H1 (cell line): ENCODE data around the gene ERAP2. TPM values are rescaled to one million over a fixed set of nuclear protein-coding genes. Genes with fewer than 3 reads are reported as not detected.

Experiments used
- CTCF ChIA-PET: fragments of 300-600 bp; sonication (Branson Sonifier 250); formaldehyde crosslinking; loops from one replicate; lab custom pipeline; 2021; ENCODE audit not compliant: partially characterized antibody; lab: Charles Lee
- POLR2A ChIA-PET: fragments of 300-600 bp; sonication (Branson Sonifier 250); formaldehyde crosslinking; loops from one replicate; lab custom pipeline; 2021; ENCODE audit warnings: inconsistent platforms; ENCODE audit not compliant: partially characterized antibody; lab: Charles Lee
- DNase-seq, 2 experiments: peaks; one replicate each; pipeline versions ENCODE4 v3.0.0 to v3.0.0-alpha.2; 2010 to 2022; ENCODE audit warnings: low spot score in 2 of 2, low read depth in 1 of 2, mixed read lengths in 1 of 2
- FAIRE-seq: peaks from 2 replicates; lab custom pipeline; 2011; peaks lifted over from hg19 to GRCh38; lab: Jason Lieb, UNC
- H2AFZ ChIP-seq: 2 replicates; pipeline ENCODE4 v1.8.1; 2012; ENCODE audit warnings: low read length, inconsistent platforms
- H2AK5ac ChIP-seq: 2 replicates; pipeline ENCODE4 v1.6.1; 2013; ENCODE audit warnings: low read depth, low read length
- H2BK120ac ChIP-seq: replicated peaks from 2 replicates; pipeline ENCODE3; 2013; ENCODE audit warnings: low read depth, low read length, inconsistent platforms
- H2BK12ac ChIP-seq: 2 replicates; pipeline ENCODE4 v1.6.1; 2013; ENCODE audit warnings: low read depth, low read length
- H2BK15ac ChIP-seq: 2 replicates; pipeline ENCODE4 v1.6.1; 2013; ENCODE audit warnings: low read length
- H2BK20ac ChIP-seq: 2 replicates; pipeline ENCODE4 v1.6.1; 2013; ENCODE audit warnings: low read length
- H2BK5ac ChIP-seq: 2 replicates; pipeline ENCODE4 v1.6.1; 2013; ENCODE audit warnings: low read depth, low read length
- H3K14ac ChIP-seq: 2 replicates; pipeline ENCODE4 v1.6.1; 2013; ENCODE audit warnings: inconsistent platforms; ENCODE audit not compliant: insufficient read length
- H3K18ac ChIP-seq: 2 replicates; pipeline ENCODE4 v1.6.1; 2013; ENCODE audit warnings: low read length; ENCODE audit errors: extremely low read depth
- H3K23ac ChIP-seq: 2 replicates; pipeline ENCODE4 v1.6.1; 2013; ENCODE audit warnings: inconsistent platforms; ENCODE audit not compliant: insufficient read length
- H3K23me2 ChIP-seq: 2 replicates; pipeline ENCODE4 v1.6.1; 2013; ENCODE audit warnings: low read depth, low read length
- H3K27ac ChIP-seq: 2 replicates; pipeline ENCODE4 v1.6.1; 2011; ENCODE audit warnings: low read depth, low read length, inconsistent platforms
- H3K27me3 ChIP-seq, 4 experiments: replicated peaks in 1 of 4; 1 replicate in 1 of 4; 2 replicates in 3 of 4; pipeline versions ENCODE4 v1.6.1 to v1.8.1; 2011 to 2013; ENCODE audit warnings: low read length in 3 of 4, mild to moderate bottlenecking in 3 of 4, inconsistent platforms in 2 of 4, mixed read lengths in 2 of 4, moderate library complexity in 1 of 4; ENCODE audit not compliant: control insufficient read depth in 3 of 4, insufficient read depth in 3 of 4; ENCODE audit errors: extremely low read depth in 1 of 4
- H3K36me3 ChIP-seq, 4 experiments: 2 replicates each; pipeline versions ENCODE4 v1.6.1 to v1.8.1; 2011 to 2013; ENCODE audit warnings: mild to moderate bottlenecking in 4 of 4, low read length in 3 of 4, moderate library complexity in 2 of 4, control low read depth in 1 of 4, inconsistent platforms in 1 of 4; ENCODE audit not compliant: insufficient read depth in 4 of 4, control insufficient read depth in 2 of 4
- H3K4ac ChIP-seq: replicated peaks from 2 replicates; pipeline ENCODE3; 2013; ENCODE audit warnings: low read length, low read depth, mixed read lengths, inconsistent platforms; ENCODE audit not compliant: insufficient read length
- H3K4me1 ChIP-seq, 4 experiments: replicated peaks in 1 of 4; 1 replicate in 1 of 4; 2 replicates in 3 of 4; pipeline versions ENCODE4 v1.6.1 to v1.8.1; 2011 to 2013; ENCODE audit warnings: low read length in 3 of 4, inconsistent platforms in 2 of 4, mixed read lengths in 1 of 4; ENCODE audit not compliant: insufficient read depth in 4 of 4, control insufficient read depth in 3 of 4
- H3K4me2 ChIP-seq, 2 experiments: 2 replicates each; pipeline versions ENCODE4 v1.6.1 to v1.8.1; 2011 to 2013; ENCODE audit warnings: low read depth in 2 of 2, low read length in 2 of 2, control low read depth in 1 of 2, inconsistent platforms in 1 of 2, mild to moderate bottlenecking in 1 of 2; ENCODE audit not compliant: insufficient read depth in 1 of 2
- H3K4me3 ChIP-seq, 4 experiments: fragments of 200-600, 300-600 bp in 1 of 4; sonication (generic), shearing (Covaris generic), sonication (Bioruptor Twin) in 1 of 4; 2 replicates each; pipeline versions ENCODE4 v1.5.1 to v1.8.1; 2011 to 2016; ENCODE audit warnings: low read length in 4 of 4, low read depth in 3 of 4, control low read depth in 2 of 4, inconsistent platforms in 2 of 4, mild to moderate bottlenecking in 2 of 4, mixed read lengths in 1 of 4, moderate library complexity in 1 of 4; ENCODE audit not compliant: insufficient read depth in 2 of 4; ENCODE audit errors: extremely low read depth in 1 of 4
- H3K56ac ChIP-seq: replicated peaks from 2 replicates; pipeline ENCODE3; 2013; ENCODE audit warnings: low read depth, mild to moderate bottlenecking, mixed read lengths, low read length, inconsistent platforms; ENCODE audit not compliant: insufficient read length
- H3K79me1 ChIP-seq: 2 replicates; pipeline ENCODE4 v1.6.1; 2013; ENCODE audit warnings: low read depth, low read length, control low read depth
- H3K79me2 ChIP-seq, 2 experiments: 2 replicates each; pipeline versions ENCODE4 v1.6.1 to v1.8.1; 2012 to 2013; ENCODE audit warnings: low read length in 2 of 2, mild to moderate bottlenecking in 2 of 2, inconsistent platforms in 1 of 2; ENCODE audit not compliant: insufficient read depth in 2 of 2, control insufficient read depth in 1 of 2
- H3K9ac ChIP-seq, 4 experiments: replicated peaks in 1 of 4; 1 replicate in 1 of 4; 2 replicates in 3 of 4; pipeline versions ENCODE4 v1.6.1 to v1.8.1; 2011 to 2013; ENCODE audit warnings: low read depth in 3 of 4, low read length in 3 of 4, control low read depth in 2 of 4, mild to moderate bottlenecking in 2 of 4, moderate library complexity in 2 of 4, inconsistent platforms in 1 of 4; ENCODE audit errors: extremely low read depth in 1 of 4
- H3K9me3 ChIP-seq, 2 experiments: 2 replicates each; pipeline versions ENCODE4 v1.6.1 to v1.8.1; 2012 to 2013; ENCODE audit warnings: mild to moderate bottlenecking in 2 of 2, moderate library complexity in 2 of 2, control low read depth in 1 of 2, inconsistent platforms in 1 of 2, low read depth in 1 of 2, low read length in 1 of 2, mixed read lengths in 1 of 2; ENCODE audit not compliant: insufficient read depth in 2 of 2
- H4K20me1 ChIP-seq, 2 experiments: replicated peaks in 1 of 2; 2 replicates each; pipeline versions ENCODE3 to v1.8.1; 2011 to 2013; ENCODE audit warnings: inconsistent platforms in 2 of 2, low read length in 2 of 2, mild to moderate bottlenecking in 1 of 2; ENCODE audit not compliant: insufficient read depth in 2 of 2, control insufficient read depth in 1 of 2
- H4K5ac ChIP-seq: 2 replicates; pipeline ENCODE4 v1.6.1; 2013; ENCODE audit warnings: low read length, low read depth, mixed read lengths, inconsistent platforms; ENCODE audit not compliant: insufficient read length
- H4K8ac ChIP-seq: 2 replicates; pipeline ENCODE4 v1.8.0; 2013; ENCODE audit warnings: mild to moderate bottlenecking, moderate library complexity, low read length, inconsistent platforms; ENCODE audit not compliant: insufficient read depth; ENCODE audit errors: extremely low read depth
- H4K91ac ChIP-seq: replicated peaks from 2 replicates; pipeline ENCODE3; 2013; ENCODE audit warnings: low read length, mixed read lengths, inconsistent platforms; ENCODE audit not compliant: insufficient read length
- ASH2L ChIP-seq: fragments of 200-600, 300-600 bp; sonication (generic); IDR thresholded peaks from one replicate; pipeline ENCODE4 v1.7.1; 2017; ENCODE audit warnings: low read length
- CBX8 ChIP-seq: fragments of 300-800, 300-1000 bp; sonication (generic); IDR thresholded peaks from 2 replicates; pipeline ENCODE4 v1.7.1; 2016; ENCODE audit warnings: low read depth, low read length, borderline replicate concordance
- GTF2F1 ChIP-seq: IDR thresholded peaks from 2 replicates; pipeline ENCODE4 v1.6.1; 2012; ENCODE audit warnings: low read depth, low read length, improper control_type of control experiment, borderline replicate concordance
- KDM4A ChIP-seq: IDR thresholded peaks from one replicate; pipeline ENCODE4 v1.7.1; 2012; ENCODE audit warnings: low read depth, mild to moderate bottlenecking, moderate library complexity, low read length, inconsistent platforms; ENCODE audit not compliant: severe bottlenecking
- MAFK ChIP-seq: IDR thresholded peaks from 2 replicates; pipeline ENCODE4 v1.6.1; 2012; ENCODE audit warnings: low read depth, mild to moderate bottlenecking, improper control_type of control experiment, low read length
- MAX ChIP-seq: IDR thresholded peaks from 2 replicates; pipeline ENCODE4 v1.6.1; 2012; ENCODE audit warnings: inconsistent platforms
- NANOG ChIP-seq: IDR thresholded peaks from 2 replicates; pipeline ENCODE4 v1.6.1; 2011; ENCODE audit warnings: low read length, low read depth, mild to moderate bottlenecking, inconsistent platforms; ENCODE audit not compliant: insufficient read depth, poor library complexity, severe bottlenecking
- NRF1 ChIP-seq: IDR thresholded peaks from 2 replicates; pipeline ENCODE4 v1.6.1; 2011; ENCODE audit warnings: mild to moderate bottlenecking, low read depth, low read length, improper control_type of control experiment
- RBBP5 ChIP-seq: IDR thresholded peaks from 2 replicates; pipeline ENCODE4 v1.7.1; 2012; ENCODE audit warnings: low read depth, mild to moderate bottlenecking, inconsistent platforms, low read length, moderate library complexity, borderline replicate concordance
- SP2 ChIP-seq: IDR thresholded peaks from 2 replicates; pipeline ENCODE4 v1.6.1; 2012; ENCODE audit warnings: mild to moderate bottlenecking, low read length, inconsistent platforms
- TAF7 ChIP-seq: optimal IDR thresholded peaks from 2 replicates; pipeline ENCODE3; 2011; ENCODE audit warnings: low read depth, mild to moderate bottlenecking, inconsistent platforms, low read length, moderate library complexity, borderline replicate concordance
- WGBS, 2 experiments: shearing (Covaris generic) in 1 of 2; methylation state at CpG; one replicate each; pipeline versions ENCODE4 v1.1.6 to v1.1.7; 2013 to 2015; ENCODE audit warnings: low lambda C conversion rate in 2 of 2, mixed read lengths in 2 of 2, inconsistent platforms in 1 of 2, low coverage in 1 of 2, missing lambda C conversion rate in 1 of 2; ENCODE audit not compliant: insufficient replicate concordance in 2 of 2, insufficient coverage in 1 of 2, insufficient read length in 1 of 2; ENCODE audit errors: extremely low coverage in 1 of 2, missing lambda C conversion rate in 1 of 2; 5-methylcytosine and 5-hydroxymethylcytosine counted together
- polyA plus RNA-seq, 7 experiments: library from polyadenylated mRNA; depleted of rRNA in 3 of 7; stranded (reverse) in 5 of 7; unstranded in 2 of 7; fragments of >200 nt in 5 of 7; fragments of 200-250 nt in 2 of 7; gene quantifications; 1 replicate in 5 of 7; 2 replicates in 1 of 7; 4 replicates in 1 of 7; pipeline versions ENCODE4 v1.2.1 to v1.2.3, GENCODE V29; 2011 to 2013; ENCODE audit warnings: missing spikeins in 2 of 7, mixed read lengths in 2 of 7
- total RNA-seq: library from RNA; stranded (reverse); fragmentation: NEBNext Ultra II Directional; extraction: Animal tissue kit (Norgen Biotek cat#: 25700); gene quantifications from 2 replicates; pipeline ENCODE4 v1.2.1, GENCODE V29; 2021
- TF ChIP-seq, protein P1 (sequence below): IDR thresholded peaks from 2 replicates; pipeline ENCODE4 v1.6.1; 2011; ENCODE audit warnings: low read length, improper control_type of control experiment

ERAP2 gene
- total and polyA plus RNA-seq, 2 of the 8 experiments (the other 6 are each of a cell fraction or from before 2014, with no cell fraction given): 0.14 TPM; not detected in 1

DNA sequence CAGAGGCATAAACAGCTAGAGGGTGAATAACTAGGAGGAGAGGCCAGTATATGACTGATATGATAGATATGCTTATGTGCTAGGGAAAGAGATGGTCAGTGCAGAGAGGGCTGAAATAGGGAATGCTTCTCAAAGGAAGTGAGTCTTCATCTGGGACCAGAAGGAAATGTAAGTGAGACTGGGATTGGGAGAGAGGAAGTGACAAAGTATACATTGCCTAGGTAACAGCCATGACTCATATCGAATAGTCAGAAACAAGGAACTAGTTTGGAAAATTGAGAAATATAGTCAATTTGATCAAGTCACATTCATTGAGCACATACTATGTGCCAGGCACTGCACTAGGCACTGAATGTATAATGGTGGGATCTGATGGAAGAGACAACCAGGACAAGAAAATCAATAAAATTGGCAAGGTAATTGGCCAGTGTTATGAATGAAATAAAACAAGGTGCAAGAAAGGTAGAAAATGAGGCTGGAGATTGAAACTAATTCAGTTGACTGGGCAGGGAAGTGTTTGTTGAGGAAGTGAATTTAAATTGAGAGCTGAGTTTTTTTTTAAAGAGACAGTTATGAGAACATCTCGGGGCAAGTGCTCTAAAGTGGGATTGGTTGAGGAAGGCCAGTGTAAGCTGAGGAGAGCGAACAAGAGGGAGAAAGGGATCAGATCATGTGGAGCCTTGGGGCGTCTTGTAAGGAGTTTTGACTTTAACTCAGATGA, 4.3 kb downstream of the ERAP2 start:
- ChIA-PET POLR2A (no interaction called here), CTCF (interaction anchor here (1.0 to 1.9 kb wide), 2 partner anchors 12 to 80 kb away, joined by 3 to 9 read pairs; no protein-coding TSS in a partner anchor)
- WGBS, 2 experiments: 85% methylated on average over 4 of the region's 4 CpGs; no CpG with 5 or more reads in 1 of the 2 experiments
- no peak for TF ChIP-seq NRF1
- no peak for TF ChIP-seq MAFK
- no peak for TF ChIP-seq MAX
- no peak for TF ChIP-seq CBX8
- no peak for TF ChIP-seq SP2
- TF ChIP-seq, protein P1, sequence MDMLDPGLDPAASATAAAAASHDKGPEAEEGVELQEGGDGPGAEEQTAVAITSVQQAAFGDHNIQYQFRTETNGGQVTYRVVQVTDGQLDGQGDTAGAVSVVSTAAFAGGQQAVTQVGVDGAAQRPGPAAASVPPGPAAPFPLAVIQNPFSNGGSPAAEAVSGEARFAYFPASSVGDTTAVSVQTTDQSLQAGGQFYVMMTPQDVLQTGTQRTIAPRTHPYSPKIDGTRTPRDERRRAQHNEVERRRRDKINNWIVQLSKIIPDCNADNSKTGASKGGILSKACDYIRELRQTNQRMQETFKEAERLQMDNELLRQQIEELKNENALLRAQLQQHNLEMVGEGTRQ: no peak
- TF ChIP-seq ASH2L: no peak
- TF ChIP-seq GTF2F1: no peak
- no peak for TF ChIP-seq TAF7
- no peak for TF ChIP-seq RBBP5
- TF ChIP-seq KDM4A: no peak
- no peak for TF ChIP-seq NANOG

More for the DNA sequence above, 4.3 kb downstream of the ERAP2 start:
- no peaks in the 10 kb centered on the region for H3K23me2 ChIP-seq
- H2AFZ ChIP-seq: no peak overlapping the region
- H2BK120ac ChIP-seq: no peak overlapping the region
- no peaks in the 10 kb centered on the region for H3K27me3 ChIP-seq
- H3K27ac ChIP-seq: no peak overlapping the region
- no peaks in the 10 kb centered on the region for H3K4me1 ChIP-seq
- no peak overlapping the region for H3K4me3 ChIP-seq
- no peaks in the 10 kb centered on the region for H3K79me1 ChIP-seq
- no peak overlapping the region for H3K4me2 ChIP-seq
- H4K91ac ChIP-seq: no peak overlapping the region
- H3K18ac ChIP-seq: no peak overlapping the region
- H4K8ac ChIP-seq: no peak overlapping the region
- no peak overlapping the region for H3K23ac ChIP-seq
- no peak overlapping the region for H3K4ac ChIP-seq
- H3K9me3 ChIP-seq: no peaks in the 10 kb centered on the region
- H2BK15ac ChIP-seq: no peak overlapping the region
- H2BK12ac ChIP-seq: no peak overlapping the region
- H3K56ac ChIP-seq: no peak overlapping the region
- H2BK20ac ChIP-seq: no peak overlapping the region
- no peak overlapping the region for H2BK5ac ChIP-seq
- no peak for FAIRE-seq
- no peak overlapping the region for H2AK5ac ChIP-seq
- H4K20me1 ChIP-seq: no peaks in the 10 kb centered on the region
- DNase-seq: no peak
- H3K79me2 ChIP-seq: no peaks in the 10 kb centered on the region
- no peak overlapping the region for H4K5ac ChIP-seq
- H3K9ac ChIP-seq: no peak overlapping the region
- H3K36me3 ChIP-seq: no peaks in the 10 kb centered on the region
- H3K14ac ChIP-seq: no peak overlapping the region
